H1 (cell line): ENCODE data around the gene LMX1B.

Experiments used
- EZH2 ChIP-seq: fragments of 200-600 bp; sonication (generic); IDR thresholded peaks from 2 replicates; pipeline ENCODE4 v1.7.1; 2012; ENCODE audit warnings: low read depth, mild to moderate bottlenecking, moderate library complexity, low read length, inconsistent platforms; ENCODE audit not compliant: severe bottlenecking
- KDM5A ChIP-seq: fragments of 200-600 bp; IDR thresholded peaks from 2 replicates; pipeline ENCODE4 v1.7.1; 2012; ENCODE audit warnings: mild to moderate bottlenecking, low read length, inconsistent platforms, mixed read lengths
- NRF1 ChIP-seq: IDR thresholded peaks from 2 replicates; pipeline ENCODE4 v1.6.1; 2011; ENCODE audit warnings: mild to moderate bottlenecking, low read depth, low read length, improper control_type of control experiment
- RXRA ChIP-seq: IDR thresholded peaks from 2 replicates; pipeline ENCODE4 v1.6.1; 2011; ENCODE audit warnings: low read depth, mild to moderate bottlenecking, low read length, moderate library complexity; ENCODE audit not compliant: insufficient read depth
- ZNF274 ChIP-seq: IDR thresholded peaks from 2 replicates; pipeline ENCODE4 v1.7.0; 2012; ENCODE audit warnings: low read length, borderline replicate concordance; ENCODE audit errors: extremely low read depth
- TF ChIP-seq, protein P1 (sequence below), 3 experiments: IDR thresholded peaks; 1 replicate in 2 of 3; 2 replicates in 1 of 3; pipeline versions ENCODE4 v1.5.1 to v1.6.1; 2011; ENCODE audit warnings: low read length in 3 of 3, mild to moderate bottlenecking in 3 of 3, inconsistent platforms in 2 of 3, low read depth in 1 of 3, moderate library complexity in 1 of 3; ENCODE audit not compliant: insufficient read depth in 1 of 3; ENCODE audit errors: control extremely low read depth in 1 of 3
- TF ChIP-seq, protein P2 (sequence below): IDR thresholded peaks from 2 replicates; pipeline ENCODE4 v1.6.1; 2012; ENCODE audit warnings: inconsistent platforms

DNA sequence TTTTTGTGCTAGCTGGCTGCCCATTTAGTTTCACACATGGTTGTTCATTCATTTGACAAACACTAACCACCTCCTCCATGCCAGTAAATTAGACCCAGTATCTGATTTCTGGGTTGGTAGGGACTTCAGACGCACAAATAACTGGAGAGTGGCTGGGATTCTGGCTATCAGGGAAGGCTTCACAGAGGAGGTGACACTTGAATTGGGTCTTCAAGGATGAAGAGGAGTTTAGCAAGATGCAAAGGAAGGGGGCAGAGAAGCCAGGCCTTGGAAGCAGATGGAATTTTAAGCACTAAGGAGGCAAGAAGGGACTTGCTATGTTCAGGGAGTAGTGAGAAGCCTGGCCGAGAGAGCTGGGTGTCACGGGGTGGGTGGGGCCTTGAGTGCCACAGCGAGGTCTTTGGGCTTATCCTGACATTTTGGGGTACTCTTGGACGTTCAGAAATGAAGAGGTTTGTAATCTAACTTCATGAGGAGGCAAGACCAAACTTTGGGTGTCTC is 71.3 kb downstream of the LMX1B start:
- TF ChIP-seq ZNF274 (no peak), NRF1 (no peak), KDM5A (no peak), EZH2 (no peak), RXRA (no peak)
- TF ChIP-seq, protein P1, sequence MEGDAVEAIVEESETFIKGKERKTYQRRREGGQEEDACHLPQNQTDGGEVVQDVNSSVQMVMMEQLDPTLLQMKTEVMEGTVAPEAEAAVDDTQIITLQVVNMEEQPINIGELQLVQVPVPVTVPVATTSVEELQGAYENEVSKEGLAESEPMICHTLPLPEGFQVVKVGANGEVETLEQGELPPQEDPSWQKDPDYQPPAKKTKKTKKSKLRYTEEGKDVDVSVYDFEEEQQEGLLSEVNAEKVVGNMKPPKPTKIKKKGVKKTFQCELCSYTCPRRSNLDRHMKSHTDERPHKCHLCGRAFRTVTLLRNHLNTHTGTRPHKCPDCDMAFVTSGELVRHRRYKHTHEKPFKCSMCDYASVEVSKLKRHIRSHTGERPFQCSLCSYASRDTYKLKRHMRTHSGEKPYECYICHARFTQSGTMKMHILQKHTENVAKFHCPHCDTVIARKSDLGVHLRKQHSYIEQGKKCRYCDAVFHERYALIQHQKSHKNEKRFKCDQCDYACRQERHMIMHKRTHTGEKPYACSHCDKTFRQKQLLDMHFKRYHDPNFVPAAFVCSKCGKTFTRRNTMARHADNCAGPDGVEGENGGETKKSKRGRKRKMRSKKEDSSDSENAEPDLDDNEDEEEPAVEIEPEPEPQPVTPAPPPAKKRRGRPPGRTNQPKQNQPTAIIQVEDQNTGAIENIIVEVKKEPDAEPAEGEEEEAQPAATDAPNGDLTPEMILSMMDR (IDR thresholded peaks at IDR 0.05; ENCODE audit: control extremely low read depth in 1 of 3, insufficient read depth in 1 of 3, low read depth in 1 of 3, low read length in 3 of 3): no peak
- TF ChIP-seq, protein P2, sequence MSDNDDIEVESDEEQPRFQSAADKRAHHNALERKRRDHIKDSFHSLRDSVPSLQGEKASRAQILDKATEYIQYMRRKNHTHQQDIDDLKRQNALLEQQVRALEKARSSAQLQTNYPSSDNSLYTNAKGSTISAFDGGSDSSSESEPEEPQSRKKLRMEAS: no peak
